ENCODE measurements around the gene ZNF507. TPM values are rescaled to one million over a fixed set of nuclear protein-coding genes. Genes with fewer than 3 reads are reported as not detected.

The ZNF507 gene
- total RNA-seq, 2 donors from 2014 or later = 22.7 to 34.2 TPM

DNA sequence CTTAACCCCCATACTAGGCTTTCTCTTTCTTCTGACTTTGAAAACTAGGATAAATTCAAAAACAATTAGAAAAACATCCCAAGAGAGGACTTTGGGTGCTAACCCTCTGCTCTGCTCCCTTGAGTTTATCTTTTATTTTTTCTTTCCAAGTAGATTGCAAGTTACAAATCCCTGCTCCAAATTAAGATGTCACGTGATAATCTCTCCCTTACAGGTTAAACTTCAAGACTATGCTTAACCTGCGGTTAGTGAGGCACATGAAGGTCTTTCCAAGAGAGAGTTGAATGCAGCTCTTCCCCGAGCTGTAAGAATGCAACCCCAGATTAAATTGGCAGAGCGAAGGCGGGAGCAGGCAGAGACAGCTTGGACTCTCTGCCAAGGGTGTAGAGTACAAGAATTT, 12.2 kb upstream of the ZNF507 start:
- ATAC-seq (no peak), DNase-seq (ENCODE audit: low spot score in 2 of 2) (no peak)
- H3K27ac Mint-ChIP-seq = no peak overlapping the region
- no peaks in the 10 kb centered on the region for H3K36me3 Mint-ChIP-seq
- H3K9me3 Mint-ChIP-seq = no peaks in the 10 kb centered on the region

DNA sequence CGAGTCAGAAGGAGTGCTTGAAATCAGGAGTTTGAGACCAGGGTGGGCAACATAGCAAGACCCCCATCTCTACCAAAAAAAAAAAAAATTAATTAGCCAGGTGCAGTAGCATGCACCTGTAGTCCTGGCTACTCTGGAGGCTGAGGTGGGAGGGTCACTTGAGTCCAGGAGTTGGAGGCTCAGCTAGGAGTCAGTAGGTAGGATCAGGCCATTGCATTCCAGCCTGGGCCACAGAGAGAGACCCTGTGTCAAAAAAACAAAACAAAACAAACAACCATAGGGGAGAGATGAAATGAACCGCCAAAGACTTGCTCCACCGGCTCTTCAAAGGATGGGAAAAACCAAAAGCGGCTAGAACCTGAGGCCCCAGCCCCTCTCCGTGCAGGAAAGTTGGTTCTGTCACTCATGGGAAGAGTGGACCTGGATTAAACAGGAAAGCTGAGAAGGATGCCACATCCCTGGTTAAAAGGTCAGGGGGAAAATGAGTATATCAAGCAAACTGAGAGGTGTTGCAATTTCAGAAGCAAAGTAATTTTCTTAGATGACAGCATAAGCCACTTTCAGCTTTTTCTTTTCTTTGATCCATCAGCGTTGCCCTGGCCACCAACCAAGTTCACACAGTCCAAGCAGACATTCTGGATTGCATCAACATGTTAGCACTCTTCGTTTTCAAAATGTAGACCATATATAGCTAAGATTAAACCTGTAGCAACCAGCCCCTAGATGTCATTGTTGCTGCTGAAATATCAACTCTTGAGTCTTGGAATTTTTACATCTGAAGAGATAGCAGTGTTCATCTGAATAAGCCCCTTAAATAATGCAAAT, 8.9 kb upstream of the ZNF507 start:
- ATAC-seq = no peak
- Mint-ChIP-seq H3K9me3 (no peaks in the 10 kb centered on the region), H3K27ac (no peak overlapping the region), H3K36me3 (no peaks in the 10 kb centered on the region)
- no peak for DNase-seq (ENCODE audit: low spot score in 2 of 2)

DNA sequence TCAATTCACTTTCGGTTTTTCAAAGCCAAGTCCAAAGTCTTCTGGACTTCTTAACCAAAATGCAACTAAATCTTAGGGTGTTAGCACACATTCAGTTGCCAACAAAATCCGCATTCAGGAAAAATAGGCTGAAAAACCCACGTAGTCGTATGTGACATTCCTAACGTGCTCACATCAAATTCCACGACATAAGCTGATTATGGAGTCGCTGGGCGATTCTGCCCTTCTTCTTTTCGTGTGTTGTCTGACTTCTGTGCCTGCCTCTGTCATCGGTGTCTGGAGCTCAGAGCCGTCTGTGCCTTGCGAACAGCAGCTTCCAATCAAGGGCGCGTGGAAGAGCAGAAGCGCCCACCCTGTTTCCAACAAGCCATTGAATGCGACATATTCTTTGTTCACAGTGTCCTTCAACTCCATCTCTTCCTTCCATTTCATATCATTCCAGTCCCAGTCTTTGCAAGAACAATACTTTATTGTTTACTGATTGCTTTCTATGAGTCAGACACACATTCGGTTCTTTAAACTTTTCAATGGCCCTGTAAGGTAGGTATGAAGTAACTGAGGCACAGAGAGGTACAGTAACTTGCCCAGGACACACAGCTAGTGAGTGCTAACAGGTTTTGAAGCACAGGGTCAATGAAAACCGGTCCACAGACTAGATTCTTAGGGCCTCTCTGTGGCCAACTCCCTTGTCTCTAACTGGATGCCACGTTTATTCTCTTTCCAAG, 8.2 kb upstream of the ZNF507 start:
- DNase-seq (ENCODE audit: low spot score in 2 of 2) = no peak
- no peaks in the 10 kb centered on the region for H3K9me3 Mint-ChIP-seq
- no peak for ATAC-seq
- H3K36me3 Mint-ChIP-seq = no peaks in the 10 kb centered on the region
- H3K27ac Mint-ChIP-seq = no peak overlapping the region

- H3K9me3 Mint-ChIP-seq = no peaks in the 10 kb centered on the region
- no peaks in the 10 kb centered on the region for H3K36me3 Mint-ChIP-seq
- DNase-seq (ENCODE audit: low spot score in 2 of 2) (no peak), ATAC-seq (no peak)
- H3K27ac Mint-ChIP-seq = no peak overlapping the region
These were observed 6.0 kb upstream of the ZNF507 start for GRCh38 chr19:32339423-32339822.

DNA sequence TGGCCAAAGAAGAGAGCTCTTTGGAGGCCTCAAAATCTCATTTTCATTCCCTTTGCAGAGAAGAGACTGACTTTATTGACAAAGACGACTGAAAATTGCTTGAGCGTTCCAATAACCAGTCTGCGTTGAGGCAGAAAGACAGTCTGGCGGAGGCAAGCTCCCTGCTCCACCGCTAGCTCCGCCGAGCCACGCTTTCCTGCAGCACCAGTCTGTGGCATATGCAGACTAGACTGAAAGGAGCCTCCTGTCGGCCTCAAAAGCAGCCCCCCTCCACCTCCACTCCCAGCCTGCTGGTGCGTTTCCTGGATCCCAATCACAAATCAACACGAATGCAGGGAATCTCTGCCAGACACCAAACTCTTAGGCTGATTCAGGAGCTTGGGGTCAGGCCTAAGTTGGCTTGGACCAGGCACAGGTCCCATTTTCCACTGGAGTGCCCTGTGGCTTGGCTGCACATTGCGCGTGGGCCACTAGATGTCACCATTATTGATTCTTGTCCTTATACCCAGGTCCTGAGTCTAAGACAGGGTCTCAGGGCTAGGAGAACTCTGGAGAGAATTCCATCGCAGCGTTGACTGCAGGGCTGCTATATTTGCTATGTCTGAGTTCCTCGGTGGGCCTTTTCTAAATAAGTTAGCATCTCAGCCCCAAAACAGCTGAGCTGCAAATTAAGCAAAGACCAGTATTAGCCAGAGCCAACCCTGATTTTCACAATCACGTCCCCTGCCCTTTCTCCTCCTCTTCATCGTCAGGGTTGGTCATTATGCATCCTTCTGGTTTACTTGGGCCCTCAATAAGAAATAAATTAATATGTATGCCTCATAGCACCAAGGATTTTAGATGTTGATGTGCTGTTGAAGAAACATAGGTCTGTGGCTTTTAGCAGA, 5.2 kb upstream of the ZNF507 start:
- peak in 1 of 2 donors; percentile 44 for DNase-seq (ENCODE audit: low spot score in 2 of 2)
- Mint-ChIP-seq H3K9me3 (no peaks in the 10 kb centered on the region), H3K27ac (no peak overlapping the region), H3K36me3 (no peaks in the 10 kb centered on the region)
- ATAC-seq = peak; percentile 76 to 77

DNA sequence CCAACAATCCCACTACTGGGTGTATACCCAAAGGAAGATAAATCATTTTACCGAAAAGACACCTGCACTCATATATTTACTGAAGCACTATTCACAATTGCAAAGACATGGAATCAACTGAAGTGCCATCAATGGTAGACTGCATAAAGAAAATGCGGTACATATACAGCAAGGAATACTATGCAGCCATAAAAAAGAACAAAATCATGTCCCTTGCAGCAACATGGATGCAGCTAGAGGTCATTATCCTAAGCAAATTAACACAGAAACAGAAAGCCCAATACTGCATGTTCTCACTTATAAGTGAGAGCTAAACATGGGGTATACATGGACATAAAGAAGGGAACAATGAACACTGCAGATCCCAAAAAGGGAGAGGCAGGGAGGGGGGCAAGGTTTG, 2.7 kb upstream of the ZNF507 start:
- Mint-ChIP-seq H3K36me3 (peaks cover 7 to 9% of the 10 kb centered on the region in 2 donors), H3K9me3 (no peaks in the 10 kb centered on the region), H3K27ac (no peak overlapping the region)
- ATAC-seq (no peak), DNase-seq (ENCODE audit: low spot score in 2 of 2) (no peak)

GRCh38 chr19:32343550-32344262, 1.7 kb upstream of the ZNF507 start:
- H3K36me3 Mint-ChIP-seq = peaks cover 8 to 11% of the 10 kb centered on the region in 2 donors
- H3K27ac Mint-ChIP-seq = no peak overlapping the region
- DNase-seq (ENCODE audit: low spot score in 2 of 2) (no peak), ATAC-seq (no peak)
- no peaks in the 10 kb centered on the region for H3K9me3 Mint-ChIP-seq

DNA sequence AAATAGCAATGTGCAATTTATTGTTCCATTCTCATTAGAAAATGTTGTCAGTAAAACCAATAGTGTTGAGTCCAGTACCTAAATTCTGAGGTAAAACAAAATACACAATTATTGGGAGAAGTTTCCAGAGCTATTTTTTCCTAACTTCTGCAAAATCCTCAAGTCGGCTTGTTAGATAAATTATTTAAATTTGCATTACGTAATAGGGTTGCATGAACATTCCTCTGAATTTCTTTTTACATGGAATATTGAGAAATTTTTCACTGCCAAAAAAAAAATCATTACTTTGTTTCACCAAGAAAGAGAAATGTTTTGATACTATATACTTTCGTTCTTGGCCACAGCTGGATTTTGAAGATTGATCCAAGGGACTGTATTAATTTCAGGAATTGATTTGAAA, 1.5 kb downstream of the ZNF507 start:
- peaks cover 0 to 4% of the 10 kb centered on the region in 2 donors for H3K9me3 Mint-ChIP-seq
- DNase-seq (ENCODE audit: low spot score in 2 of 2) = no peak
- H3K27ac Mint-ChIP-seq = peak overlapping the region in 1 of 2 donors; percentile 97
- no peak for ATAC-seq
- peaks cover 29 to 36% of the 10 kb centered on the region in 2 donors for H3K36me3 Mint-ChIP-seq

DNA sequence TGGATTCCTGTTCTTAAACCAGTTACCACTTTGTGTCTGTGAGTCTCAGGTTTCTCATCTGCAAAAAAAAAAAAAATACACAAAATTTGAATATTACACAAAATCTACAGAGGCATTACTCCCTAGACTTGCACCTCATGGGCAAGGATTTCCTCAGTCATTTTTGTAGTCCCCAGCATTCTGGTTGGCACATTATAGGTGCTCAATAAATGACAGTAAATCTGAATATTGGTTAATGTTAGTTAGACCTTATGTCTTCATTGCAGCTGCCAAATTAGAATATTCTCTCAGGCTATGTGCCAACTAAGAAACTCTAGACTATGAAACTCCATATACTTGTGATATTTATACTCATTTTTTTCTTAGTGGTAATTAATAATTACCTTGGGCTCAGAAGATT, 2.2 kb downstream of the ZNF507 start:
- Mint-ChIP-seq H3K9me3 (peaks cover 0 to 4% of the 10 kb centered on the region in 2 donors), H3K27ac (no peak overlapping the region), H3K36me3 (peaks cover 35 to 43% of the 10 kb centered on the region in 2 donors)
- DNase-seq (ENCODE audit: low spot score in 2 of 2) (no peak), ATAC-seq (no peak)

DNA sequence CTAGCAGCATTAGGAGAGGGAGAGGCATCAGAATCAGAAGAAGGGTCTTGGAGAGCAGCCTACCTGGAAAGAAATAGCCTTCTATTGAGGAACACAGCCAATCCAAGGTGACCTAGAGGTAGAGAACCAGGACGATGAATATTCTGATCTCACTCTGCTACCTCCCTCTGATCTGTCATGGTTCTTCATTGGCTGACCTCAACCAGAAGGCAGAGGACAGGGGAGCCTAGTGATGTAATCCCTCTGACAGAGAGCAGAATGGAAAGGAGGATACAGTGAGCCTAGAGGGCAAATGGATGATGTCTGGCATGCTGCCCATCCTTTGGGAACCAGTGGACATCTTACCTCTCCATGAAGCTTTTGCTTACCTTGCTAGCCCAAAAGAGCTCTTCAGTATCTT, 3.6 kb downstream of the ZNF507 start:
- peaks cover 49 to 58% of the 10 kb centered on the region in 2 donors for H3K36me3 Mint-ChIP-seq
- H3K9me3 Mint-ChIP-seq = peaks cover 5 to 10% of the 10 kb centered on the region in 2 donors
- ATAC-seq (no peak), DNase-seq (ENCODE audit: low spot score in 2 of 2) (no peak)
- peak overlapping the region in 1 of 2 donors; percentile 69 for H3K27ac Mint-ChIP-seq

DNA sequence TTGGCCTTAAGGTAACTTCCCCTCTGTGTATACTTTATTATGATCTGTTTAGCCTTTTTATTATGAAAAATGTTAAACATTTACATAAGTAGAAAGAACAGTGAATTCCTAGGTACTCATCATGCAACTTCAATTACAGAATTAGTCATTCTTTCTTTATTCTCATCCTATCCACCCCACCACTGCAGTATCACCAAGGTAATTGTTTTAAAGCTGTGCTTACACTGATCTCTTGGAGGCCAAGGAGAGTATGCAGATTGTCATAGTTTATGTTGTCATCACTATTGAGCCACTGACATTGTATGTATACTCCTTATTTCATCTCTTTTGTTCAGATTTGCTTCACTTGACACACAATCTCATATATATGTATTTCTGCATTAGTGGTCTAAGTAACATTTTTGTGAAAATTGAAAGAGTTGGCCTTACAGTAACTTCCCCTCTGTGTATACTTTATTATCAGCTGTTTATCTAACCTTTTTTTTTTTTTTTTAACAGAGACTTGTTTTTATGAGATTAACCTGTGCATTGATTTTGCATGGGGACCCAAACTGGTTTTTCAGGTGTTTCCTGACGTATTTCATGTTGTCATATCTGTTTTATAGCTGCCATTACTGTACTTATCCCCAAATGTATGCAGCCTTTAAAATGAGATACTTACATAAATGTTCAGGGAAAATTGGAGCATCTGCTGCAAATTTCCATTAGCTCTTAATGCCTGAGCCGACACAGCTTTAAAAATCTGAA, 4.5 kb downstream of the ZNF507 start:
- ATAC-seq = peak; percentile 27 to 69
- H3K9me3 Mint-ChIP-seq = peaks cover 5 to 10% of the 10 kb centered on the region in 2 donors
- peak overlapping the region in 1 of 2 donors; percentile 44 for H3K27ac Mint-ChIP-seq
- no peak for DNase-seq (ENCODE audit: low spot score in 2 of 2)
- peaks cover 57 to 66% of the 10 kb centered on the region in 2 donors for H3K36me3 Mint-ChIP-seq

DNA sequence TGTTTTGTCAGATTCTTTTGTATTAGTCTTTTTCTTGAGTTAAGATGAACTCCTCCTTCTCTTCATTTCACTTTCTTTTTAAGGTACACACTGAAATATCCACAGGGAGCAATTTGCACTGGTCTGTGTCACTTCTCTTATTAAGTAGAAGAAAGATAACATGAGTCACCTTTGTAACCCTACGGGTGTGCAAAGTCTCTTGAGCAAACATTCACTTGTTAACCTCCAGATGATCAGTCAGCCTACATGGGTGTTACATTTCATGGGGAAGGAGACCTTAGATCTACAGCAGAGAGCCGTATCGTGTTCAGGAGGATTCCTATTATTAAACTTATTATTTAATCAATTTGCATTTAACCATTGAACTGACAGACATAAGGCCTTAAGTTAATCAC, 5.1 kb downstream of the ZNF507 start:
- no peak for DNase-seq (ENCODE audit: low spot score in 2 of 2)
- H3K9me3 Mint-ChIP-seq = peaks cover 5 to 10% of the 10 kb centered on the region in 2 donors
- peak in 1 of 2 donors; percentile 28 for ATAC-seq
- H3K36me3 Mint-ChIP-seq = peaks cover 62 to 72% of the 10 kb centered on the region in 2 donors
- H3K27ac Mint-ChIP-seq = peak overlapping the region in 1 of 2 donors; percentile 44

- peaks cover 5 to 10% of the 10 kb centered on the region in 2 donors for H3K9me3 Mint-ChIP-seq
- H3K36me3 Mint-ChIP-seq = peaks cover 59 to 74% of the 10 kb centered on the region in 2 donors
- H3K27ac Mint-ChIP-seq = peak overlapping the region; percentile 44 to 70
- ATAC-seq (no peak), DNase-seq (ENCODE audit: low spot score in 2 of 2) (no peak)
These were observed 5.6 kb downstream of the ZNF507 start for GRCh38 chr19:32350987-32351348.

DNA sequence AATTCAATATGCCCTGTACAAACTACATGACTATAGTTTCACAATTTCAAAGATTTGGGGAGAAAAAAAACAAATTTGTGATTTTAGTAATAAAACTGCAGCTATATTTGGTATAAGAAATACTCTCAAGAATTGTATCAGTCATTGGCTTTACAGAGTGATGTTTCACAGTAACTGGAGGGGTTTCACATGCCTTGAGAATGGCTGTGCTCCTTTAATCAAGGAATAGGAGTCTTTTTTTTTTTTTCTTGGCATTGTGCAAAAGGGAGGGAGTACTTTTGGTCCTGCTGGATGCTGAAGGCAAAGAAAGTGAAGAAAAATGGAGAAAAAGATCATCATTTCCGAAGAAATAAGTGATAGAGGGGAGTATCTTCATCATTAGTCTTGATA, 6.8 kb downstream of the ZNF507 start:
- no peak for ATAC-seq
- Mint-ChIP-seq H3K9me3 (peaks cover 5 to 10% of the 10 kb centered on the region in 2 donors), H3K36me3 (peaks cover 58 to 74% of the 10 kb centered on the region in 2 donors), H3K27ac (peak overlapping the region in 1 of 2 donors; percentile 67)
- DNase-seq (ENCODE audit: low spot score in 2 of 2) = no peak

DNA sequence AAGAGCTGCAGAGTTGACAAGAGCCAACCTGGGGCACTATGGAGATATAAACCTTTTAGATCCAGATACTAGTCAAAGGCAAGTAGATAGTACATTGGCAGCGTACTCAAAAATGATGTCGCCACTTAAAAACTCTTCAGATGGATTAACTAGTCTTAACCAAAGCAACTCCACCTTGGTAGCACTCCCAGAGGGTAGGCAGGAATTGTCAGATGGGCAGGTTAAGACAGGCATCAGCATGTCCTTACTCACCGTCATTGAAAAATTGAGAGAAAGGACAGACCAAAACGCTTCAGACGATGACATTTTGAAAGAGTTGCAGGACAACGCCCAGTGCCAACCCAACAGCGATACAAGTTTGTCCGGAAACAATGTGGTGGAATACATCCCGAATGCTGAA, 8.9 kb downstream of the ZNF507 start:
- no peak for ATAC-seq
- Mint-ChIP-seq H3K27ac (peak overlapping the region in 1 of 2 donors; percentile 57), H3K9me3 (peaks cover 5 to 10% of the 10 kb centered on the region in 2 donors), H3K36me3 (peaks cover 53 to 75% of the 10 kb centered on the region in 2 donors)
- DNase-seq (ENCODE audit: low spot score in 2 of 2) = no peak

Measured in activated naive CD4-positive, alpha-beta T cell treated with anti-CD3 and anti-CD28 coated beads, Interleukin-2, amount 50 U/mL, for 72 hours (primary cell).